Measurements from ENCODE around the gene FRS3.

Gene FRS3

GRCh38 chr6:41805830-41806774, 26.4 kb upstream of the FRS3 start:
- H3K4me3 ChIP-seq (ENCODE audit: low read depth, low read length): no peak overlapping the region
- no peak for TF ChIP-seq CTCF (IDR thresholded peaks at IDR 0.05; ENCODE audit: borderline replicate concordance, insufficient read depth, low read depth, low read length)

DNA sequence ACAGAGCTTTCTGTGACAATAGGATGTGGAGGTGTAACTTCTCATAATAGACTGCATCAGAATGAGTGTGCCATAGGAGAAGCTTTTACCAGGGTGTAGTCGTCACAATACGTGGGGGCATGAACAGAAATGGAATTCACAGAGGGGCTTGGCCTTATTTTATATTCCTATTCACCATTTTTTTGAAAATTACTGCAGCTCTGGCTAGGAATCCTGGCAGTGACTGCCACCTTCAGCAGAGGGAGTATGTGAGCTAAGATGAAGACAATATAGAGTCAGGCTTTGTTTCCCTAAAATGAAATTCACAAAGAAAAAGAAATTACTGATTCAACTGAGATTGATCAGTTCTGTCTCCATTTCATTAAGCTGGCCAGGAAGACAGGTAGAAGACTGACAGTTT, 21.7 kb upstream of the FRS3 start:
- no peak overlapping the region for H3K4me3 ChIP-seq (ENCODE audit: low read depth, low read length)
- no peak; the same call in 1 of the 2 replicates for TF ChIP-seq CTCF (IDR thresholded peaks at IDR 0.05; ENCODE audit: borderline replicate concordance, insufficient read depth, low read depth, low read length)

GRCh38 chr6:41799559-41799911, 19.8 kb upstream of the FRS3 start:
- H3K4me3 ChIP-seq (ENCODE audit: low read depth, low read length): no peak overlapping the region
- TF ChIP-seq CTCF (IDR thresholded peaks at IDR 0.05; ENCODE audit: borderline replicate concordance, insufficient read depth, low read depth, low read length): no peak

- TF ChIP-seq CTCF (IDR thresholded peaks at IDR 0.05; ENCODE audit: borderline replicate concordance, insufficient read depth, low read depth, low read length): no peak
- H3K4me3 ChIP-seq (ENCODE audit: low read depth, low read length): no peak overlapping the region
These were observed 19.3 kb upstream of the FRS3 start for GRCh38 chr6:41798901-41799558.

DNA sequence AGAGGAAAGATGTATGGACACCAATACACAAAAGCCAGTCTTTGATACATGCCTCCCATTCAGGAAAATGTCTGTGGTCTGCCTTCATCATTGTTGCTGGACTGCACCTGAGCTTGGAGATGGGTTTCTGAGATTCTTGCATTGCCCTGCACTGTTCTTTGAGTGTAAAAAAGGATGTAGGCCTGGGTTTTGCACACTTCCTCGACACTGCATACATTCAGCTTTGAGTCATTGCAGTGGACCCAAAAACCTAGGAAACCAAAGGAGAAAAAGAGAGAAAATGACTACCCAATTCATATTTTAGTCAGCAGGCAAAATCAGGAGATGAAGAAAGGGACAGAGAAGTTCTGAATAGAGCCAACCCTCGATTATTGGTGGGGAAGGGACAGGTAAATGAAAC, 16.8 kb upstream of the FRS3 start:
- H3K4me3 ChIP-seq (ENCODE audit: low read depth, low read length): no peak overlapping the region
- no peak for TF ChIP-seq CTCF (IDR thresholded peaks at IDR 0.05; ENCODE audit: borderline replicate concordance, insufficient read depth, low read depth, low read length)

DNA sequence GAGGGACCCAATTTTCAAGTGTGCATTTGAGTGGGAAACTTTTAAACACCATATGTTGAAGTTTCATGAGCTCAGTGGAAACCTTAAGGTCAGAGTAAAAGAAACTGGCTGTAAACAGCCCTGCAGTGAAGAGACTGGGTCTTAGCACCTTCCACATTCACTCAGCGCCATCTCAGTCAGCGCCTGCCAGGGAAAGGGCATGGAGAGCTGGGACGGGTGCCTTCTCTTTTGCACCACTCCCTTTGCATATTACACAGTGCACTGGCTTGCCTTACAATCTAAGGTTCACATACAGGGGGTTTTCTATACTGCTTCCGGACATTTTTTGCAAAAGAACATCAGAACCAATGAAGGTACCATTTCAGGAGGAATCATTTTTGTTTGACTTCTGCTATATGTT, 12.3 kb upstream of the FRS3 start:
- no peak for TF ChIP-seq CTCF (IDR thresholded peaks at IDR 0.05; ENCODE audit: borderline replicate concordance, insufficient read depth, low read depth, low read length)

GRCh38 chr6:41791305-41791704, 11.6 kb upstream of the FRS3 start:
- no peak overlapping the region for H3K4me3 ChIP-seq (ENCODE audit: low read depth, low read length)
- TF ChIP-seq CTCF (IDR thresholded peaks at IDR 0.05; ENCODE audit: borderline replicate concordance, insufficient read depth, low read depth, low read length): no peak

More for the DNA sequence above, 12.3 kb upstream of the FRS3 start:
- no peak overlapping the region for H3K4me3 ChIP-seq (ENCODE audit: low read depth, low read length)
